NCI-H146 treated with DMSO at 0.1 percent for 48 hours (cell line): Measurements from ENCODE around the gene ATP5F1C.

Experiments
- DNase-seq: peaks from one replicate; lab custom pipeline; 2025; ENCODE audit not compliant: unreplicated experiment; lab: John Stamatoyannopoulos, UW

ATP5F1C gene

GRCh38 chr10:7792541-7792940, 4.6 kb downstream of the ATP5F1C start:
- no peak for DNase-seq

- no peak for DNase-seq
Observed at GRCh38 chr10:7794251-7795026, 6.5 kb downstream of the ATP5F1C start.

- DNase-seq: no peak
Observed at GRCh38 chr10:7795605-7796004, 7.6 kb downstream of the ATP5F1C start.

GRCh38 chr10:7797582-7797981, 9.6 kb downstream of the ATP5F1C start:
- DNase-seq: no peak

GRCh38 chr10:7802606-7803005, 14.6 kb downstream of the ATP5F1C start:
- DNase-seq: no peak

- DNase-seq: no peak
Observed at GRCh38 chr10:7804216-7804615, 16.2 kb downstream of the ATP5F1C start.

- DNase-seq: no peak
Observed at GRCh38 chr10:7804741-7805140, 16.8 kb downstream of the ATP5F1C start.

- DNase-seq: no peak
Observed at GRCh38 chr10:7808686-7809267, 20.8 kb downstream of the ATP5F1C start.

- DNase-seq: no peak
Observed at GRCh38 chr10:7810443-7810842, 22.5 kb downstream of the ATP5F1C start.

GRCh38 chr10:7811000-7811399, 23.0 kb downstream of the ATP5F1C start:
- no peak for DNase-seq

GRCh38 chr10:7811743-7812142, 23.8 kb downstream of the ATP5F1C start:
- DNase-seq: peak; percentile 44

GRCh38 chr10:7813481-7813880, 25.5 kb downstream of the ATP5F1C start:
- no peak for DNase-seq

- no peak for DNase-seq
Observed at GRCh38 chr10:7817576-7817975, 29.6 kb downstream of the ATP5F1C start.

- DNase-seq: no peak
Observed at GRCh38 chr10:7817984-7818294, 30.0 kb downstream of the ATP5F1C start.

- DNase-seq: peak; percentile 91
Observed at GRCh38 chr10:7818295-7819120, 30.5 kb downstream of the ATP5F1C start, which contains the start of gene TAF3. Gene TAF3 (plus strand): TSS chr10:7818505. CDS start chr10:7818710, 205 bp downstream.

GRCh38 chr10:7819121-7819460, 31.1 kb downstream of the ATP5F1C start:
- DNase-seq: peak; percentile 38

GRCh38 chr10:7824251-7824650, 36.3 kb downstream of the ATP5F1C start:
- no peak for DNase-seq

GRCh38 chr10:7826971-7827370, 39.0 kb downstream of the ATP5F1C start:
- DNase-seq: no peak

- no peak for DNase-seq
Observed at GRCh38 chr10:7829289-7829834, 41.4 kb downstream of the ATP5F1C start.

- DNase-seq: no peak
Observed at GRCh38 chr10:7832060-7832459, 44.1 kb downstream of the ATP5F1C start.

GRCh38 chr10:7833210-7833609, 45.2 kb downstream of the ATP5F1C start:
- DNase-seq: no peak

GRCh38 chr10:7834262-7834661, 46.3 kb downstream of the ATP5F1C start:
- no peak for DNase-seq
